MM.1S (cell line): ENCODE results near the gene SMC4.

ENCODE experiments used
- DNase-seq: peaks from one replicate; pipeline ENCODE4 v3.0.0-alpha.2; 2015
- H2AFZ ChIP-seq: fragments of 300-600 bp; sonication (generic); 2 replicates; pipeline ENCODE4 v1.6.0; 2016; ENCODE audit warnings: antibody characterized with exemption, low read length
- H3F3A ChIP-seq: fragments of 300-600 bp; sonication (generic); 2 replicates; pipeline ENCODE4 v1.6.1; 2016; ENCODE audit warnings: mild to moderate bottlenecking, antibody characterized with exemption, low read length, moderate library complexity, mixed read lengths; ENCODE audit not compliant: insufficient read depth
- H3K27ac ChIP-seq: fragments of 300-600 bp; sonication (generic); 2 replicates; pipeline ENCODE4 v1.5.1; 2016; ENCODE audit warnings: mild to moderate bottlenecking, low read length
- H3K27me3 ChIP-seq: fragments of 300-600 bp; sonication (generic); replicated peaks from 2 replicates; pipeline ENCODE4 v1.6.0; 2016; ENCODE audit warnings: low read length; ENCODE audit not compliant: insufficient read depth
- H3K36me3 ChIP-seq: fragments of 300-600 bp; sonication (generic); replicated peaks from 2 replicates; pipeline ENCODE4 v1.6.1; 2016; ENCODE audit warnings: mild to moderate bottlenecking, low read length, mixed read lengths; ENCODE audit not compliant: insufficient read depth
- H3K4me1 ChIP-seq: fragments of 300-600 bp; sonication (generic); 2 replicates; pipeline ENCODE4 v1.6.1; 2016; ENCODE audit warnings: low read length, mixed read lengths
- H3K4me2 ChIP-seq: fragments of 300-600 bp; sonication (generic); 2 replicates; pipeline ENCODE4 v1.6.0; 2016; ENCODE audit warnings: low read depth, low read length
- H3K4me3 ChIP-seq: fragments of 300-600 bp; sonication (generic); 2 replicates; pipeline ENCODE4 v1.5.1; 2016; ENCODE audit warnings: low read length, mixed read lengths
- H3K79me2 ChIP-seq: fragments of 300-600 bp; sonication (generic); 2 replicates; pipeline ENCODE4 v1.6.1; 2016; ENCODE audit warnings: mixed run types, low read length, mixed read lengths
- H3K9ac ChIP-seq: fragments of 300-600 bp; sonication (generic); 2 replicates; pipeline ENCODE4 v1.6.1; 2016; ENCODE audit warnings: low read length, mixed read lengths
- H3K9me2 ChIP-seq: fragments of 300-600 bp; sonication (generic); replicated peaks from 2 replicates; pipeline ENCODE4 v1.6.1; 2016; ENCODE audit warnings: mild to moderate bottlenecking, low read length, mixed read lengths; ENCODE audit not compliant: insufficient read depth
- H3K9me3 ChIP-seq: fragments of 300-600 bp; sonication (generic); replicated peaks from 2 replicates; pipeline ENCODE4 v1.6.1; 2016; ENCODE audit warnings: mild to moderate bottlenecking, low read length, mixed read lengths; ENCODE audit not compliant: insufficient read depth
- H4K20me1 ChIP-seq: fragments of 300-600 bp; sonication (generic); 2 replicates; pipeline ENCODE4 v1.6.1; 2016; ENCODE audit warnings: mild to moderate bottlenecking, low read length, moderate library complexity, mixed read lengths; ENCODE audit not compliant: insufficient read depth
- CTCF ChIP-seq: fragments of 300-600 bp; sonication (generic); IDR thresholded peaks from 2 replicates; pipeline ENCODE4 v1.5.1; 2016; ENCODE audit warnings: antibody characterized with exemption, low read length, mixed read lengths
- EZH2 ChIP-seq: fragments of 300-600 bp; sonication (generic); optimal IDR thresholded peaks from 2 replicates; pipeline ENCODE3; 2017; ENCODE audit warnings: low read depth, mild to moderate bottlenecking, antibody characterized with exemption, low read length, mixed read lengths
- EZH2phosphoT487 ChIP-seq: fragments of 300-600 bp; sonication (generic); IDR thresholded peaks from 2 replicates; pipeline ENCODE4 v1.6.1; 2018; ENCODE audit warnings: antibody characterized with exemption, low read length

Gene SMC4

DNA sequence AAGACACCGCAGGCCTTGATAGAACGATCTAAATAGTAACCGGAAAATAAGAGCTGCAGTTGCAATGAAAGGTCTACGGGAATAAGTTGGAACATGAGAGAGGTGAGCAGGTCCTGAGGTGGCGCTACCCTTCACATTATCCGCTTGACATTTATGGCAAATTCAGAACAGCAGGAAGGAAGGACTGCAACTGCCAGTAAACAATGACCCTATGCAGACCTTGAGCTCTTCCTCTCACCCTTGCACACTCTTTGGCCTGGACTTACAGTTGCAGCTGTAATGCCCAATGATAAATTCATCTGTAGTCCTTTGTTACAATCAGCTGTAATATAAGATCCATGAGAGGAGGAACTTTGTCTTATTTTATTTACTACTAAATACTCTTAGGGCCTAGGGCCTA is 82.4 kb downstream of the SMC4 start:
- Histone ChIP-seq H3K9ac (no peak overlapping the region), H2AFZ (no peak overlapping the region), H3K4me2 (no peak overlapping the region), H3K4me1 (no peaks in the 10 kb centered on the region), H3K9me3 (no peaks in the 10 kb centered on the region), H3K27me3 (no peaks in the 10 kb centered on the region), H3K36me3 (no peaks in the 10 kb centered on the region), H3K4me3 (no peak overlapping the region), H3K27ac (no peak overlapping the region), H3K79me2 (no peaks in the 10 kb centered on the region), H4K20me1 (no peaks in the 10 kb centered on the region), H3F3A (no peaks in the 10 kb centered on the region), H3K9me2 (no peaks in the 10 kb centered on the region)
- no peak for DNase-seq
- TF ChIP-seq EZH2 (no peak), CTCF (no peak), EZH2phosphoT487 (no peak)

DNA sequence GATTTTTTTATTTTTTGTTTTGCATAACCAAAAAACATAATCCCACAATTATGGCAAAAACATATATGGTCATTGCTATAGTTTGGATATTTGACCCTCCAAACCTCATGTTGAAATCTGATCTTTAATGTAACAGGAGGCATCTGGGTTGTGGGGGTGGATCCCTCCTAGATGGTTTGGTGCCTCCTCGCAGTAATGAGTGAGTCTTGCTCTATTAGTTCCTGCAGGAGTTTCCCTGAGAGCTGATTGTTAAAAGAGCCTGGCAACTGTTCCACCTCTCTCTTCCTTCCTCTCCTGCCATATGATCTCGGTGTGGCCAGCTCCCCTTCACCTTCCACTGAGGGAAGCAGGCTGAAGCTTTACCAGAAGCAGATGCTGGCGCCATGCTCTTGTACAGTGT is 83.3 kb downstream of the SMC4 start:
- no peak overlapping the region for H3K27ac ChIP-seq
- no peaks in the 10 kb centered on the region for H3K4me1 ChIP-seq
- no peak for DNase-seq

More for the DNA sequence above, 83.3 kb downstream of the SMC4 start:
- Histone ChIP-seq H3K36me3 (no peaks in the 10 kb centered on the region), H3K4me2 (no peak overlapping the region), H3K79me2 (no peaks in the 10 kb centered on the region), H3K4me3 (no peak overlapping the region), H3F3A (no peaks in the 10 kb centered on the region), H3K27me3 (no peaks in the 10 kb centered on the region), H3K9me3 (no peaks in the 10 kb centered on the region), H3K9ac (no peak overlapping the region), H3K9me2 (no peaks in the 10 kb centered on the region), H4K20me1 (no peaks in the 10 kb centered on the region), H2AFZ (no peak overlapping the region)
- TF ChIP-seq EZH2, result no peak
- no peak for TF ChIP-seq CTCF
- no peak for TF ChIP-seq EZH2phosphoT487
